WTC11 (cell line): ENCODE results near the gene BIRC2. TPM values are rescaled to one million over a fixed set of nuclear protein-coding genes. Genes with fewer than 3 reads are reported as not detected.
"Not testable (repeated sequence)": the region's sequence is repeated elsewhere in the genome, so short reads cannot be mapped to it uniquely, and the experiment has no call there.

Source experiments
- ATAC-seq: fragments of 200-7000 bp; cut with Tn5 transposase; 2 replicates; pipeline ENCODE4 v1.10.0; 2021; ENCODE audit warnings: mild to moderate bottlenecking, moderate library complexity
- CTCF ChIA-PET: fragments of 300-600 bp; sonication (Branson Sonifier 250); formaldehyde crosslinking; loops from one replicate; lab custom pipeline; 2021; ENCODE audit warnings: antibody characterized with exemption; lab: Charles Lee
- POLR2A ChIA-PET: fragments of 350-600 bp; sonication (Branson Sonifier 250); formaldehyde crosslinking; loops from one replicate; lab custom pipeline; 2021; ENCODE audit warnings: antibody characterized with exemption; lab: Charles Lee
- DNase-seq: peaks from one replicate; pipeline ENCODE4 v3.0.0; 2021; ENCODE audit warnings: low spot score
- H3K27ac Mint-ChIP-seq: 2 replicates; pipeline ENCODE4 v1.8.0; 2021; ENCODE audit warnings: mixed read lengths
- H3K27me3 Mint-ChIP-seq: 2 replicates; pipeline ENCODE4 v1.8.0; 2021; ENCODE audit warnings: low read depth, mild to moderate bottlenecking, moderate library complexity, mixed read lengths
- H3K36me3 Mint-ChIP-seq: 2 replicates; pipeline ENCODE4 v1.8.0; 2021; ENCODE audit warnings: mixed read lengths
- H3K4me1 Mint-ChIP-seq: 2 replicates; pipeline ENCODE4 v1.8.0; 2022; ENCODE audit warnings: mixed read lengths
- H3K4me3 Mint-ChIP-seq: 2 replicates; pipeline ENCODE4 v1.8.0; 2021; ENCODE audit warnings: mild to moderate bottlenecking, moderate library complexity, mixed read lengths
- H3K9me3 Mint-ChIP-seq: 2 replicates; pipeline ENCODE4 v1.8.0; 2021; ENCODE audit warnings: mixed read lengths
- ESRRA ChIP-seq: sonication (generic); formaldehyde crosslinking; IDR thresholded peaks from 2 replicates; pipeline ENCODE4 v1.8.1; 2022; ENCODE audit warnings: mild to moderate bottlenecking, missing genetic modification reagents, borderline replicate concordance
- GRHL2 ChIP-seq: fragments of 250-450 bp; sonication (Bioruptor Pico); IDR thresholded peaks from 2 replicates; pipeline ENCODE4 v1.8.0; 2022; ENCODE audit warnings: mild to moderate bottlenecking, moderate library complexity; ENCODE audit not compliant: insufficient replicate concordance, severe bottlenecking
- JAZF1 ChIP-seq: fragments of 250-450 bp; sonication (Bioruptor Pico); IDR thresholded peaks from 2 replicates; pipeline ENCODE4 v1.9.0; 2021; ENCODE audit warnings: moderate library complexity, mild to moderate bottlenecking, inconsistent platforms
- MYBL2 ChIP-seq: sonication (generic); formaldehyde crosslinking; IDR thresholded peaks from 2 replicates; pipeline ENCODE4 v1.8.1; 2023; ENCODE audit warnings: mild to moderate bottlenecking, moderate library complexity, missing genetic modification reagents
- NR2C2 ChIP-seq: sonication (generic); formaldehyde crosslinking; IDR thresholded peaks from 2 replicates; pipeline ENCODE4 v1.8.0; 2022; ENCODE audit warnings: mild to moderate bottlenecking, missing genetic modification reagents
- NR3C1 ChIP-seq: sonication (generic); formaldehyde crosslinking; conservative IDR thresholded peaks from 2 replicates; pipeline ENCODE4 v1.8.1; 2023; ENCODE audit warnings: low read depth, mild to moderate bottlenecking, missing genetic modification reagents
- TCF7 ChIP-seq: sonication (generic); formaldehyde crosslinking; IDR thresholded peaks from 2 replicates; pipeline ENCODE4 v1.8.0; 2022; ENCODE audit warnings: mild to moderate bottlenecking, low read depth, missing genetic modification reagents, moderate library complexity
- total RNA-seq: library from RNA; stranded (reverse); gene quantifications from 3 replicates; pipeline ENCODE4 v1.2.3, GENCODE V29; 2021
- TF ChIP-seq, protein P1 (sequence below): sonication (generic); formaldehyde crosslinking; IDR thresholded peaks from 2 replicates; pipeline ENCODE4 v1.8.0; 2023; ENCODE audit warnings: missing genetic modification reagents, mild to moderate bottlenecking, borderline replicate concordance
- TF ChIP-seq, protein P2 (sequence below): sonication (generic); formaldehyde crosslinking; IDR thresholded peaks from 2 replicates; pipeline ENCODE4 v1.8.0; 2022; ENCODE audit warnings: mild to moderate bottlenecking, missing genetic modification reagents
- TF ChIP-seq, protein P3 (sequence below): sonication (generic); formaldehyde crosslinking; IDR thresholded peaks from 2 replicates; pipeline ENCODE4 v1.8.1; 2023; ENCODE audit warnings: mild to moderate bottlenecking, missing genetic modification reagents, moderate library complexity
- TF ChIP-seq, protein P4 (sequence below): sonication (generic); formaldehyde crosslinking; IDR thresholded peaks from 2 replicates; pipeline ENCODE4 v1.8.0; 2022; ENCODE audit warnings: mild to moderate bottlenecking, missing genetic modification reagents
- TF ChIP-seq, protein P5 (sequence below): sonication (generic); formaldehyde crosslinking; IDR thresholded peaks from 2 replicates; pipeline ENCODE4 v1.8.1; 2023; ENCODE audit warnings: mild to moderate bottlenecking, missing genetic modification reagents, borderline replicate concordance
- TF ChIP-seq, protein P6 (sequence below): fragments of 250-450 bp; sonication (Bioruptor Pico); IDR thresholded peaks from 2 replicates; pipeline ENCODE4 v1.9.0; 2021; ENCODE audit warnings: mild to moderate bottlenecking, borderline replicate concordance
- TF ChIP-seq, protein P7 (sequence below): sonication (generic); formaldehyde crosslinking; IDR thresholded peaks from 2 replicates; pipeline ENCODE4 v1.8.1; 2022; ENCODE audit warnings: mild to moderate bottlenecking, moderate library complexity, missing genetic modification reagents

Gene BIRC2
- total RNA-seq, 1 experiment from 2014 or later = 22.3 TPM

DNA sequence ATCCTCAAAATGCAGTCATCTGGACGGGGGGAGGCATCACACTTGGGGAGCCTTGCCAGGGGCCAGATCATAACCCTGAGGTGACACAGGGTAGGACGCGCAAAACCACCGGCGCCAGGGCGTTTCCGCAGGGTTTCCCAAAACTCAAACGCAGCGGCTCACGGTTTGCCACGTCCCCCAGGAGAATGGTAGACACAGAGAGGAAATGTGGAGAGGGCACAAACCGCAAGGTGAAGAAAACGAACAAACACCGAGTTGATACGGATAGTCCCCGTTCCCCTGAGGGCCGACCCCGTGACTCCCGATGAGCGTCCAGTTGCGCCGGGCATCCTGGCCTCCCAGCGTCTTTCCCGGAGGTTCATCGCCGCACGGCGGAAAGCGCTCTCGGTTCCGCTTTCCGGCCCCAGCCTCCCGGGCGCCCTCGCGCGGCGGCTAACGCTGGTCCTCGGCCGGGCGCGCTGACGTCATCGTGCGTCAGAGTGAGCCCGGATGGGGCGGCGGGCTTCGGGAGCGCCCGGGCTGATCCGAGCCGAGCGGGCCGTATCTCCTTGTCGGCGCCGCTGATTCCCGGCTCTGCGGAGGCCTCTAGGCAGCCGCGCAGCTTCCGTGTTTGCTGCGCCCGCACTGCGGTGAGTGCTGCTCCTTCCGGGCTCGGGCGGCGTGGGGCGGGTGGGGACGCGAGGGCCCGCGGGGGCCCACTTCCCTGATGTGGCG is at the start of gene BIRC2 (continued):
- TF ChIP-seq, protein P1, sequence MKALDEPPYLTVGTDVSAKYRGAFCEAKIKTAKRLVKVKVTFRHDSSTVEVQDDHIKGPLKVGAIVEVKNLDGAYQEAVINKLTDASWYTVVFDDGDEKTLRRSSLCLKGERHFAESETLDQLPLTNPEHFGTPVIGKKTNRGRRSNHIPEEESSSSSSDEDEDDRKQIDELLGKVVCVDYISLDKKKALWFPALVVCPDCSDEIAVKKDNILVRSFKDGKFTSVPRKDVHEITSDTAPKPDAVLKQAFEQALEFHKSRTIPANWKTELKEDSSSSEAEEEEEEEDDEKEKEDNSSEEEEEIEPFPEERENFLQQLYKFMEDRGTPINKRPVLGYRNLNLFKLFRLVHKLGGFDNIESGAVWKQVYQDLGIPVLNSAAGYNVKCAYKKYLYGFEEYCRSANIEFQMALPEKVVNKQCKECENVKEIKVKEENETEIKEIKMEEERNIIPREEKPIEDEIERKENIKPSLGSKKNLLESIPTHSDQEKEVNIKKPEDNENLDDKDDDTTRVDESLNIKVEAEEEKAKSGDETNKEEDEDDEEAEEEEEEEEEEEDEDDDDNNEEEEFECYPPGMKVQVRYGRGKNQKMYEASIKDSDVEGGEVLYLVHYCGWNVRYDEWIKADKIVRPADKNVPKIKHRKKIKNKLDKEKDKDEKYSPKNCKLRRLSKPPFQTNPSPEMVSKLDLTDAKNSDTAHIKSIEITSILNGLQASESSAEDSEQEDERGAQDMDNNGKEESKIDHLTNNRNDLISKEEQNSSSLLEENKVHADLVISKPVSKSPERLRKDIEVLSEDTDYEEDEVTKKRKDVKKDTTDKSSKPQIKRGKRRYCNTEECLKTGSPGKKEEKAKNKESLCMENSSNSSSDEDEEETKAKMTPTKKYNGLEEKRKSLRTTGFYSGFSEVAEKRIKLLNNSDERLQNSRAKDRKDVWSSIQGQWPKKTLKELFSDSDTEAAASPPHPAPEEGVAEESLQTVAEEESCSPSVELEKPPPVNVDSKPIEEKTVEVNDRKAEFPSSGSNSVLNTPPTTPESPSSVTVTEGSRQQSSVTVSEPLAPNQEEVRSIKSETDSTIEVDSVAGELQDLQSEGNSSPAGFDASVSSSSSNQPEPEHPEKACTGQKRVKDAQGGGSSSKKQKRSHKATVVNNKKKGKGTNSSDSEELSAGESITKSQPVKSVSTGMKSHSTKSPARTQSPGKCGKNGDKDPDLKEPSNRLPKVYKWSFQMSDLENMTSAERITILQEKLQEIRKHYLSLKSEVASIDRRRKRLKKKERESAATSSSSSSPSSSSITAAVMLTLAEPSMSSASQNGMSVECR (CRISPR knock-in tag) = peak; percentile 83; the same call in 1 of the 2 replicates
- TF ChIP-seq JAZF1 (no peak), GRHL2 (no peak), ESRRA (CRISPR knock-in tag) (0 out of 2 replicates have a peak, but pooled peaks have one; percentile 27)
- TF ChIP-seq, protein P2, sequence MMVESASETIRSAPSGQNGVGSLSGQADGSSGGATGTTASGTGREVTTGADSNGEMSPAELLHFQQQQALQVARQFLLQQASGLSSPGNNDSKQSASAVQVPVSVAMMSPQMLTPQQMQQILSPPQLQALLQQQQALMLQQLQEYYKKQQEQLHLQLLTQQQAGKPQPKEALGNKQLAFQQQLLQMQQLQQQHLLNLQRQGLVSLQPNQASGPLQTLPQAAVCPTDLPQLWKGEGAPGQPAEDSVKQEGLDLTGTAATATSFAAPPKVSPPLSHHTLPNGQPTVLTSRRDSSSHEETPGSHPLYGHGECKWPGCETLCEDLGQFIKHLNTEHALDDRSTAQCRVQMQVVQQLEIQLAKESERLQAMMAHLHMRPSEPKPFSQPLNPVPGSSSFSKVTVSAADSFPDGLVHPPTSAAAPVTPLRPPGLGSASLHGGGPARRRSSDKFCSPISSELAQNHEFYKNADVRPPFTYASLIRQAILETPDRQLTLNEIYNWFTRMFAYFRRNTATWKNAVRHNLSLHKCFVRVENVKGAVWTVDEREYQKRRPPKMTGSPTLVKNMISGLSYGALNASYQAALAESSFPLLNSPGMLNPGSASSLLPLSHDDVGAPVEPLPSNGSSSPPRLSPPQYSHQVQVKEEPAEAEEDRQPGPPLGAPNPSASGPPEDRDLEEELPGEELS (CRISPR knock-in tag) = peak; percentile 89
- TF ChIP-seq, protein P3, sequence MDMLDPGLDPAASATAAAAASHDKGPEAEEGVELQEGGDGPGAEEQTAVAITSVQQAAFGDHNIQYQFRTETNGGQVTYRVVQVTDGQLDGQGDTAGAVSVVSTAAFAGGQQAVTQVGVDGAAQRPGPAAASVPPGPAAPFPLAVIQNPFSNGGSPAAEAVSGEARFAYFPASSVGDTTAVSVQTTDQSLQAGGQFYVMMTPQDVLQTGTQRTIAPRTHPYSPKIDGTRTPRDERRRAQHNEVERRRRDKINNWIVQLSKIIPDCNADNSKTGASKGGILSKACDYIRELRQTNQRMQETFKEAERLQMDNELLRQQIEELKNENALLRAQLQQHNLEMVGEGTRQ (CRISPR knock-in tag) = peak; percentile 75

DNA sequence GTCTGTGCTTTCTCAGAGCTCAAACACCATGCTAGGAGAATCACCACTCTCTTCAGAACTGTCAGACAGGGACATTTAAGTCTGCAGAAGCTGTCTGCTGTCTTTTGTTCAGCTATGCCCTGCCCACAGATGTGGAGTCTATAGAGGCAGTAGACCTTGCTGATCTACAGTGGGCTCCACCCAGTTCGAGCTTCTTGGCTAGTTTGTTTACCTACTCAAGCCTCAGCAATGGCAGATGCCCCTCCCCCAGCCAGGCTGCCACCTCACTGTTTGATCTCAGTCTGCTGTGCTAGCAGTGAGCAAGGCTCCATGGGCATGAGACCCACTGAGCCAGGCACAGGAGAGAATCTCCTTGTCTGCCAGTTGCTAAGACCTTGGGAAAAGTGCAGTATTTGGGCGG is 46.2 kb upstream of the BIRC2 start:
- POLR2A ChIA-PET, H3K27me3 Mint-ChIP-seq, ATAC-seq, H3K4me3 Mint-ChIP-seq, H3K4me1 Mint-ChIP-seq, DNase-seq, H3K27ac Mint-ChIP-seq: not testable (repeated sequence)
- Mint-ChIP-seq H3K9me3 (peaks cover 34% of the 10 kb centered on the region), H3K36me3 (peaks cover 24% of the 10 kb centered on the region)
- CTCF ChIA-PET = interaction anchor here (2.0 kb wide), 1 partner anchor 9 kb away, joined by 4 read pairs; no protein-coding TSS in a partner anchor

DNA sequence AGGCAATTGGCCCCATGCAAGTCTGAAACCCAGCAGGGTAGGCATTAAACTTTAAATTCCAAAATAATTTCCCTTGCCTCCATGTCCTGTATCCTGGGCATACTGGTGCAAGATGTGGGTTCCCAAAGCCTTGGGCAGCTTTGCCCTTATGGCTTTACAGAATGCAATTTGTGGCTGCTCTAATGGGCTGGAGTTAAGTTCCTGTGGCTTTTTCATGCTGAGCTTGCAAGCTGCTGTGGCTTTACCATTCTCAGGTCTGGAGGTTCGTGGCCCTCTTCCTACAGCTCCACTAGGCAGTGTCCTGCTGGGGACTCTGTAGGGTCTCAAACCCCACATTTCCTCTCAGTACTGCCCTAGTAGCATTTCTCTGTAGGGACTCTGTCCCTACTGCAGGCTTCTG is 44.8 kb upstream of the BIRC2 start:
- H3K27me3 Mint-ChIP-seq = no peaks in the 10 kb centered on the region; the same call in 1 of the 2 replicates
- POLR2A ChIA-PET = no interaction called here
- no peak overlapping the region for H3K27ac Mint-ChIP-seq
- H3K4me1 Mint-ChIP-seq = peaks cover 12% of the 10 kb centered on the region
- ATAC-seq (no peak), DNase-seq (no peak)
- no peak overlapping the region for H3K4me3 Mint-ChIP-seq
- peaks cover 24% of the 10 kb centered on the region for H3K36me3 Mint-ChIP-seq
- H3K9me3 Mint-ChIP-seq = peaks cover 29% of the 10 kb centered on the region
- CTCF ChIA-PET = no interaction called here
- TF ChIP-seq TCF7 (CRISPR knock-in tag) (no peak), NR3C1 (CRISPR knock-in tag) (no peak), ESRRA (CRISPR knock-in tag) (no peak), MYBL2 (CRISPR knock-in tag) (no peak), NR2C2 (CRISPR knock-in tag) (no peak)
- TF ChIP-seq, protein P4, sequence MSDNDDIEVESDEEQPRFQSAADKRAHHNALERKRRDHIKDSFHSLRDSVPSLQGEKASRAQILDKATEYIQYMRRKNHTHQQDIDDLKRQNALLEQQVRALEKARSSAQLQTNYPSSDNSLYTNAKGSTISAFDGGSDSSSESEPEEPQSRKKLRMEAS (CRISPR knock-in tag) = no peak
- TF ChIP-seq, protein P5, sequence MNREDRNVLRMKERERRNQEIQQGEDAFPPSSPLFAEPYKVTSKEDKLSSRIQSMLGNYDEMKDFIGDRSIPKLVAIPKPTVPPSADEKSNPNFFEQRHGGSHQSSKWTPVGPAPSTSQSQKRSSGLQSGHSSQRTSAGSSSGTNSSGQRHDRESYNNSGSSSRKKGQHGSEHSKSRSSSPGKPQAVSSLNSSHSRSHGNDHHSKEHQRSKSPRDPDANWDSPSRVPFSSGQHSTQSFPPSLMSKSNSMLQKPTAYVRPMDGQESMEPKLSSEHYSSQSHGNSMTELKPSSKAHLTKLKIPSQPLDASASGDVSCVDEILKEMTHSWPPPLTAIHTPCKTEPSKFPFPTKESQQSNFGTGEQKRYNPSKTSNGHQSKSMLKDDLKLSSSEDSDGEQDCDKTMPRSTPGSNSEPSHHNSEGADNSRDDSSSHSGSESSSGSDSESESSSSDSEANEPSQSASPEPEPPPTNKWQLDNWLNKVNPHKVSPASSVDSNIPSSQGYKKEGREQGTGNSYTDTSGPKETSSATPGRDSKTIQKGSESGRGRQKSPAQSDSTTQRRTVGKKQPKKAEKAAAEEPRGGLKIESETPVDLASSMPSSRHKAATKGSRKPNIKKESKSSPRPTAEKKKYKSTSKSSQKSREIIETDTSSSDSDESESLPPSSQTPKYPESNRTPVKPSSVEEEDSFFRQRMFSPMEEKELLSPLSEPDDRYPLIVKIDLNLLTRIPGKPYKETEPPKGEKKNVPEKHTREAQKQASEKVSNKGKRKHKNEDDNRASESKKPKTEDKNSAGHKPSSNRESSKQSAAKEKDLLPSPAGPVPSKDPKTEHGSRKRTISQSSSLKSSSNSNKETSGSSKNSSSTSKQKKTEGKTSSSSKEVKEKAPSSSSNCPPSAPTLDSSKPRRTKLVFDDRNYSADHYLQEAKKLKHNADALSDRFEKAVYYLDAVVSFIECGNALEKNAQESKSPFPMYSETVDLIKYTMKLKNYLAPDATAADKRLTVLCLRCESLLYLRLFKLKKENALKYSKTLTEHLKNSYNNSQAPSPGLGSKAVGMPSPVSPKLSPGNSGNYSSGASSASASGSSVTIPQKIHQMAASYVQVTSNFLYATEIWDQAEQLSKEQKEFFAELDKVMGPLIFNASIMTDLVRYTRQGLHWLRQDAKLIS (CRISPR knock-in tag) = no peak
- TF ChIP-seq, protein P6, sequence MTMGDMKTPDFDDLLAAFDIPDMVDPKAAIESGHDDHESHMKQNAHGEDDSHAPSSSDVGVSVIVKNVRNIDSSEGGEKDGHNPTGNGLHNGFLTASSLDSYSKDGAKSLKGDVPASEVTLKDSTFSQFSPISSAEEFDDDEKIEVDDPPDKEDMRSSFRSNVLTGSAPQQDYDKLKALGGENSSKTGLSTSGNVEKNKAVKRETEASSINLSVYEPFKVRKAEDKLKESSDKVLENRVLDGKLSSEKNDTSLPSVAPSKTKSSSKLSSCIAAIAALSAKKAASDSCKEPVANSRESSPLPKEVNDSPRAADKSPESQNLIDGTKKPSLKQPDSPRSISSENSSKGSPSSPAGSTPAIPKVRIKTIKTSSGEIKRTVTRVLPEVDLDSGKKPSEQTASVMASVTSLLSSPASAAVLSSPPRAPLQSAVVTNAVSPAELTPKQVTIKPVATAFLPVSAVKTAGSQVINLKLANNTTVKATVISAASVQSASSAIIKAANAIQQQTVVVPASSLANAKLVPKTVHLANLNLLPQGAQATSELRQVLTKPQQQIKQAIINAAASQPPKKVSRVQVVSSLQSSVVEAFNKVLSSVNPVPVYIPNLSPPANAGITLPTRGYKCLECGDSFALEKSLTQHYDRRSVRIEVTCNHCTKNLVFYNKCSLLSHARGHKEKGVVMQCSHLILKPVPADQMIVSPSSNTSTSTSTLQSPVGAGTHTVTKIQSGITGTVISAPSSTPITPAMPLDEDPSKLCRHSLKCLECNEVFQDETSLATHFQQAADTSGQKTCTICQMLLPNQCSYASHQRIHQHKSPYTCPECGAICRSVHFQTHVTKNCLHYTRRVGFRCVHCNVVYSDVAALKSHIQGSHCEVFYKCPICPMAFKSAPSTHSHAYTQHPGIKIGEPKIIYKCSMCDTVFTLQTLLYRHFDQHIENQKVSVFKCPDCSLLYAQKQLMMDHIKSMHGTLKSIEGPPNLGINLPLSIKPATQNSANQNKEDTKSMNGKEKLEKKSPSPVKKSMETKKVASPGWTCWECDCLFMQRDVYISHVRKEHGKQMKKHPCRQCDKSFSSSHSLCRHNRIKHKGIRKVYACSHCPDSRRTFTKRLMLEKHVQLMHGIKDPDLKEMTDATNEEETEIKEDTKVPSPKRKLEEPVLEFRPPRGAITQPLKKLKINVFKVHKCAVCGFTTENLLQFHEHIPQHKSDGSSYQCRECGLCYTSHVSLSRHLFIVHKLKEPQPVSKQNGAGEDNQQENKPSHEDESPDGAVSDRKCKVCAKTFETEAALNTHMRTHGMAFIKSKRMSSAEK (CRISPR knock-in tag) = no peak
- TF ChIP-seq, protein P7, sequence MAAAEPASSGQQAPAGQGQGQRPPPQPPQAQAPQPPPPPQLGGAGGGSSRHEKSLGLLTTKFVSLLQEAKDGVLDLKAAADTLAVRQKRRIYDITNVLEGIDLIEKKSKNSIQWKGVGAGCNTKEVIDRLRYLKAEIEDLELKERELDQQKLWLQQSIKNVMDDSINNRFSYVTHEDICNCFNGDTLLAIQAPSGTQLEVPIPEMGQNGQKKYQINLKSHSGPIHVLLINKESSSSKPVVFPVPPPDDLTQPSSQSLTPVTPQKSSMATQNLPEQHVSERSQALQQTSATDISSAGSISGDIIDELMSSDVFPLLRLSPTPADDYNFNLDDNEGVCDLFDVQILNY = no peak
